Spleen (tissue), 11 donors: Measurements from ENCODE around the gene DLG2. TPM values are rescaled to one million over a fixed set of nuclear protein-coding genes. Genes with fewer than 3 reads are reported as not detected.

Experiments
- DNase-seq: peaks from one replicate; pipeline ENCODE4 v3.0.0-alpha.2; 2020
- H3K27ac ChIP-seq, 8 donors: fragments of 200-600 bp; sonication (generic) in 7 of 8; 1 replicate in 4 of 8; 2 replicates in 4 of 8; pipeline versions ENCODE4 v1.5.0 to v1.8.0; 2016 to 2021; ENCODE audit warnings: inconsistent platforms in 4 of 8, mild to moderate bottlenecking in 4 of 8, moderate library complexity in 1 of 8
- H3K27me3 ChIP-seq, 7 donors: fragments of 200-600 bp; sonication (generic) in 6 of 7; replicated peaks in 1 of 7; 1 replicate in 4 of 7; 2 replicates in 3 of 7; pipeline versions ENCODE4 v1.5.0 to v1.8.0; 2016 to 2021; ENCODE audit warnings: inconsistent platforms in 3 of 7, mild to moderate bottlenecking in 1 of 7
- H3K36me3 ChIP-seq, 6 donors: fragments of 200-600 bp; sonication (generic) in 5 of 6; 1 replicate in 4 of 6; 2 replicates in 2 of 6; pipeline versions ENCODE4 v1.5.0 to v1.8.0; 2016 to 2021; ENCODE audit warnings: inconsistent platforms in 2 of 6
- H3K4me1 ChIP-seq, 6 donors: fragments of 200-600 bp; sonication (generic) in 5 of 6; 1 replicate in 3 of 6; 2 replicates in 3 of 6; pipeline versions ENCODE4 v1.5.0 to v1.8.0; 2016 to 2021; ENCODE audit warnings: inconsistent platforms in 3 of 6
- H3K4me3 ChIP-seq, 8 donors: fragments of 200-600 bp; sonication (generic) in 7 of 8; 1 replicate in 4 of 8; 2 replicates in 4 of 8; pipeline versions ENCODE4 v1.5.0 to v1.8.0; 2016 to 2021; ENCODE audit warnings: inconsistent platforms in 4 of 8, mild to moderate bottlenecking in 4 of 8, moderate library complexity in 2 of 8
- H3K9me3 ChIP-seq, 8 donors: fragments of 200-600 bp; sonication (generic) in 7 of 8; 1 replicate in 4 of 8; 2 replicates in 4 of 8; pipeline versions ENCODE4 v1.5.0 to v1.8.0; 2016 to 2021; ENCODE audit warnings: inconsistent platforms in 4 of 8
- POLR2A ChIP-seq, 3 donors: fragments of 450-650 bp; IDR thresholded peaks; one replicate each; pipeline ENCODE4 v1.5.1; 2017; ENCODE audit warnings: antibody characterized with exemption in 3 of 3, mild to moderate bottlenecking in 1 of 3
- POLR2AphosphoS5 ChIP-seq, 3 donors: sonication (generic); formaldehyde crosslinking; IDR thresholded peaks; one replicate each; pipeline ENCODE4 v1.5.1; 2017; ENCODE audit warnings: antibody characterized with exemption in 3 of 3
- WGBS, 5 donors: extraction: QIAGEN DNeasy Blood & Tissue Kit in 3 of 5; methylation state at CpG; one replicate each; pipeline versions ENCODE4 v1.1.5 to v1.1.7; 2013 to 2018; 5-methylcytosine and 5-hydroxymethylcytosine counted together
- intact Hi-C: fragments of 100-400 bp; cut with DNase I; formaldehyde crosslinking; loops from one replicate; pipeline ENCODE4 v1.15.0; 2023; ENCODE audit warnings: low total_unique reads
- polyA plus RNA-seq, 3 donors: library from polyadenylated mRNA; stranded (reverse); fragments of 200-250 nt; gene quantifications; one replicate each; pipeline ENCODE4 v1.2.1, GENCODE V29; 2013
- small RNA-seq, 4 donors: library from RNA; depleted of rRNA; stranded (forward); fragments of <200 nt; gene quantifications; one replicate each; pipeline ENCODE3, GENCODE V24; 2016
- total RNA-seq, 7 donors: library from RNA; depleted of rRNA in 3 of 7; stranded (reverse); fragments of >200 nt in 3 of 7; fragmentation: NEBNext Ultra II Directional in 4 of 7; extraction: Animal tissue kit (Norgen Biotek cat#: 25700) in 4 of 7; gene quantifications; one replicate each; pipeline versions ENCODE4 v1.1.0 to v1.2.1, GENCODE V29; 2016 to 2021
- TF ChIP-seq, protein P1 (sequence below), 11 experiments: fragments of 200-600 bp in 7 of 11; fragments of 450-650 bp in 4 of 11; sonication (generic) in 4 of 11; IDR thresholded peaks in 8 of 11; conservative IDR thresholded peaks in 3 of 11; 1 replicate in 7 of 11; 2 replicates in 4 of 11; pipeline versions ENCODE4 v1.4.0 to v1.8.0; 2016 to 2021; ENCODE audit warnings: antibody characterized with exemption in 11 of 11, inconsistent platforms in 4 of 11, mild to moderate bottlenecking in 1 of 11
- donor health status: healthy with polysubstance abuse.
- donor health status: DM: no; HTN: no; CAD: no; lungs with moderate emphysema.
- donor health status: DM: no; HTN: no; CAD: no.
- donor health status: Bipolar disorder and iron deficiency.
- donor health status: healthy.
- donor health status: DM: no; HTN: no; CAD: no.
- donor health status: DM: yes; HTN: yes; CAD: no.

DLG2 gene
- total and polyA plus RNA-seq, 10 donors: 0.43 to 12.7 (median 7.9) TPM

DNA sequence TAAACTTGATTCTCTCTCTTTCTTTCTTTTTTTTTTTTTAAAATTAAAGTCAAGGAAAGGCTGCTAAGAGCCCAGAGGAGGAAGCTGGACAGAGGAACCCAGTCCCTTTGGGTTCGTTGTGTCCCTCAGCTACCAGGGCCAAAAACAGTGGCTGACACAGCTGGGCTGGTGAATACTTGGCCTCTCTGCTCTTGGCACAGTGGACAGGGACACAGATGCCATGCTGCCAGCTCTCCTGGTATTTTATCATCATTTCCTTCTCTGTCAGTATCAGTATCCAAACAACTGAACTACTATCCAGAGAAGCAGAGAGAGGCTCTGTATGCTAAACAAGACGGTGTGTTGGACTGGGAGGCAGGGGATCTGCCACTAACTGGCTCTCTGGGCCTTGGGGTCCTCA lies 2217.3 kb downstream of the DLG2 start:
- H3K27me3 ChIP-seq: no peaks in the 10 kb centered on the region
- H3K9me3 ChIP-seq: peaks cover 0 to 18% (median 4%) of the 10 kb centered on the region in 8 donors
- H3K4me3 ChIP-seq: no peak overlapping the region
- TF ChIP-seq, protein P1, sequence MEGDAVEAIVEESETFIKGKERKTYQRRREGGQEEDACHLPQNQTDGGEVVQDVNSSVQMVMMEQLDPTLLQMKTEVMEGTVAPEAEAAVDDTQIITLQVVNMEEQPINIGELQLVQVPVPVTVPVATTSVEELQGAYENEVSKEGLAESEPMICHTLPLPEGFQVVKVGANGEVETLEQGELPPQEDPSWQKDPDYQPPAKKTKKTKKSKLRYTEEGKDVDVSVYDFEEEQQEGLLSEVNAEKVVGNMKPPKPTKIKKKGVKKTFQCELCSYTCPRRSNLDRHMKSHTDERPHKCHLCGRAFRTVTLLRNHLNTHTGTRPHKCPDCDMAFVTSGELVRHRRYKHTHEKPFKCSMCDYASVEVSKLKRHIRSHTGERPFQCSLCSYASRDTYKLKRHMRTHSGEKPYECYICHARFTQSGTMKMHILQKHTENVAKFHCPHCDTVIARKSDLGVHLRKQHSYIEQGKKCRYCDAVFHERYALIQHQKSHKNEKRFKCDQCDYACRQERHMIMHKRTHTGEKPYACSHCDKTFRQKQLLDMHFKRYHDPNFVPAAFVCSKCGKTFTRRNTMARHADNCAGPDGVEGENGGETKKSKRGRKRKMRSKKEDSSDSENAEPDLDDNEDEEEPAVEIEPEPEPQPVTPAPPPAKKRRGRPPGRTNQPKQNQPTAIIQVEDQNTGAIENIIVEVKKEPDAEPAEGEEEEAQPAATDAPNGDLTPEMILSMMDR (IDR thresholded peaks at IDR 0.05 in 8 of 11, conservative IDR thresholded peaks at IDR 0.05 in 3 of 11): no peak
- TF ChIP-seq POLR2AphosphoS5 (IDR thresholded peaks at IDR 0.05): no peak
- no peak for TF ChIP-seq POLR2A (IDR thresholded peaks at IDR 0.05)
- WGBS, 5 donors: 69 to 76% (median 72%) methylated on average over 2 of the region's 2 CpGs
- no peaks in the 10 kb centered on the region for H3K36me3 ChIP-seq
- no peak for DNase-seq
- H3K27ac ChIP-seq: no peak overlapping the region
- intact Hi-C loops: no loop called here
- no peaks in the 10 kb centered on the region for H3K4me1 ChIP-seq

DNA sequence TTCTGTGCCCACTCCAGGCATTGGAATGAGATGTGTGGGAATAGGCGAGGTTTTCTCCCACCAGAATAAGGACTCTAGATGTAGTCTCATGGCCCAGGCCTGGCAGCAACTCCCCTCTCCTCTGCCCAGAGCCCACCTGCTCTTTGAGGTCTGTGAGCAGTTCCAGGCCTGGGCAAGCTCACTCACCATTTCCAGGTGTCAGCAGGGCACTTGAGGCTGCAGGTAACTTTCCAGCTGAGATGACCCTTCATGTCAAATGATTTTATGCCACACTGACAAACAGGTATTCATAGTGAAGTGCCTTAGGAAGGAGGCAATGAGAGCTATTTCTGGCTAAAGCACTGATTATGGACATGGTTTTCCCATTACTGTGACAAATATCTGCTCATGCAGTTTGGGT lies 2217.7 kb downstream of the DLG2 start:
- WGBS, 5 donors: 62 to 88% (median 82%) methylated on average over 1 of the region's 1 CpG

DNA sequence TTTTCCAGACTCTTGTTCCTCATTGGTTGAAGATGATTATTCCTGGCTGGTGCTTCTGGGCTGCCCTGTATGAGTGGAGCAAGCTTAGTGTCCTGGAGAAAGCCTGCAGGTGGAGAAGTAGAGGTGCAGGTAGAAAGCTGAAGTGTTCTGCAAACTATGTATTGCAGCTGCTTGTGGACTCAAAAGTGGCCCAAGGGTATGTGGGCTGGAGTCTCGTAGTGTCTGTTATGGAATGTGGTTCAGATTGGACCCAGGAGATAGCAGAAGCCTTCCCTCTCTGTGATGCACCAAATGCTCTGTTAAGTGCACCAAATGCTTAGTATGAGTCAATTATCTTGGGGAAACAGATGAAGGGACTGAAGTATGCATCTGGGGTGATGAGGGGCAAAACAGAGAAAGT lies 2218.2 kb downstream of the DLG2 start:
- intact Hi-C loops: no loop called here
- H3K27ac ChIP-seq: no peak overlapping the region

More for the DNA sequence above, 2217.7 kb downstream of the DLG2 start:
- H3K4me3 ChIP-seq: no peak overlapping the region
- no peak overlapping the region for H3K27ac ChIP-seq
- H3K27me3 ChIP-seq: no peaks in the 10 kb centered on the region
- DNase-seq: no peak
- intact Hi-C loops: no loop called here
- TF ChIP-seq, protein P1 (IDR thresholded peaks at IDR 0.05 in 8 of 11, conservative IDR thresholded peaks at IDR 0.05 in 3 of 11): no peak
- TF ChIP-seq POLR2A (IDR thresholded peaks at IDR 0.05) (no peak), POLR2AphosphoS5 (IDR thresholded peaks at IDR 0.05) (no peak)
- no peaks in the 10 kb centered on the region for H3K4me1 ChIP-seq
- H3K36me3 ChIP-seq: no peaks in the 10 kb centered on the region
- peaks cover 0 to 15% (median 4%) of the 10 kb centered on the region in 8 donors for H3K9me3 ChIP-seq

More for the DNA sequence above, 2218.2 kb downstream of the DLG2 start:
- DNase-seq: no peak
- TF ChIP-seq, protein P1 (IDR thresholded peaks at IDR 0.05 in 8 of 11, conservative IDR thresholded peaks at IDR 0.05 in 3 of 11): no peak
- no peak for TF ChIP-seq POLR2AphosphoS5 (IDR thresholded peaks at IDR 0.05)
- no peak for TF ChIP-seq POLR2A (IDR thresholded peaks at IDR 0.05)
- 56 to 76% (median 73%) methylated on average over 1 of the region's 1 CpG for WGBS, 5 donors
- Histone ChIP-seq H3K36me3 (no peaks in the 10 kb centered on the region), H3K9me3 (peaks cover 0 to 15% (median 4%) of the 10 kb centered on the region in 8 donors), H3K4me3 (no peak overlapping the region), H3K27me3 (no peaks in the 10 kb centered on the region), H3K4me1 (no peaks in the 10 kb centered on the region)

Small RNA genes within 50 kb of the gene (small RNA-seq; reads per million reads assigned to genes)
- 0 reads per million in 4 donors for gene RF02112
- gene RF02113: 0 reads per million in 4 donors
- gene RNU6-1292P: 0 reads per million in 4 donors

Other genes with a start within 250 kb of the DLG2 start
- 10 to 100 TPM; 32.5 to 60.5 (median 44.4) TPM for gene TMEM126B, start 1.2 kb upstream of the DLG2 start, total RNA-seq
- gene TMEM126B, start 1.2 kb upstream of the DLG2 start, polyA plus RNA-seq: 10 to 100 TPM; 63.6 to 84.0 (median 80.7) TPM
- 10 to 100 TPM; 14.6 to 21.4 (median 18.9) TPM for gene TMEM126A, start 20.6 kb upstream of the DLG2 start, total RNA-seq
- gene TMEM126A, start 20.6 kb upstream of the DLG2 start, polyA plus RNA-seq: 10 to 100 TPM; 39.3 to 47.6 (median 45.5) TPM
- gene CREBZF, start 37.8 kb upstream of the DLG2 start, total RNA-seq: 100 to 1,000 TPM in 1 of 7 donors, 10 to 100 TPM in 6; 51.4 to 111 (median 58.6) TPM
- 10 to 100 TPM; 24.3 to 40.8 (median 28.3) TPM for gene CREBZF, start 37.8 kb upstream of the DLG2 start, polyA plus RNA-seq
- gene CCDC89, start 58.9 kb upstream of the DLG2 start, total RNA-seq: 1 to 10 TPM in 4 of 7 donors, under 1 TPM in 3; 0.44 to 4.3 (median 1.3) TPM
- under 1 TPM; 0.11 to 0.21 (median 0.16) TPM for gene CCDC89, start 58.9 kb upstream of the DLG2 start, polyA plus RNA-seq
- gene SYTL2, start 183.8 kb upstream of the DLG2 start, total RNA-seq: 100 to 1,000 TPM in 1 of 7 donors, 10 to 100 TPM in 6; 20.4 to 176 (median 31.1) TPM
- 1 to 10 TPM; 2.7 to 4.5 (median 3.1) TPM for gene SYTL2, start 183.8 kb upstream of the DLG2 start, polyA plus RNA-seq
- not detected for gene CCDC83, start 228.0 kb upstream of the DLG2 start, total RNA-seq
- not detected for gene CCDC83, start 228.0 kb upstream of the DLG2 start, polyA plus RNA-seq